GM18526 (cell line): ENCODE data around the gene ASB15.

Experiments
- POLR2A ChIP-seq: IDR thresholded peaks from 3 replicates; pipeline ENCODE4 v1.6.1; 2011; ENCODE audit not compliant: insufficient read length; ENCODE audit errors: extremely low read depth

Gene ASB15

DNA sequence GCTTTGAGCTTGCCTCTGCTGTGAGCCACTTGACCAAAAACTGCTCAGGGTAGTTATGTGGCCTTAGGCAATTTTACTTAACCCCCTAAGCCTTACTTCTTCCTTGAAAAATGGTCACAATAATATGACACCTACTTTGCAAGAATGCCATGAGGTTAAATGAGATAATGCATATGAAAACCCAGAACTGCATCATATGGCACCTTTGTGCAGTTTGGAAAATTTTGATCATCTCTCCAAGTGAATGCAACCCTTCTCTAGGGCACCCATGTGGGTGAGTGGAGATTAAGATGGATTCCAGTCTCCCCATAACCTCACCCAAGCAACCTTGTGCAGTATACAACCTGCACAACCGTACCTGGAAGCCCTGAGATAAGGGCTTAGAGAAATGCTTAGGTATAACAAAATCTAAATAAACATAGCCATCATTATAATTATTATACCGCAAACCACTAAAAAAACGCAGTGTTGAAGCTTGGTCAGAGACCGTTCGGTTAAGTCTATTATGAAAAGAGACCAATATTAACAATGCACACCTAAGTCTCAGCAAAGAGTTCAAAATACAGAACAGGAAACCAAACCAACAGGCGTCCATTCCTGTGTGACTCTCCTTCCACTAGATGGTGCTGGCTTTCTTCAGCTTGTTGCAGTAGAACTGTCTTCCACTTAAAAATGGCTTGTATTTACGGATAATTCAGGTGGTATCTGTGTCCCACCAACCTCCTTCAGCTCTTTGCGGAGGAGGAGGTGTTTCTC lies 21.0 kb upstream of the ASB15 start:
- no peak for TF ChIP-seq POLR2A

DNA sequence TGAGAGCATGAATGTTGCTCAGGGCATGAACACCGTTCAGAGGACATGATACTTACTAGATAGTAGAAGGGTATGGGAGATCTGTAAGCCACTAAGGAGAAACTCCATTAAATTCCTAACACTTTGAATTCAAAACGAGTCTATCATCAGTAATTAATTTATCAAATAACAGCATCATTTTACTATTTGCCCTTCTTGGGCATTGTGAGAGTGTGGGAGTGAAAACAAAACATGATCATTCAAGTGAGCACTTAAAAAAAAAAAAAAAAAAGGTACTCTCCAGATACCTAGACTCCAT lies 20.5 kb upstream of the ASB15 start:
- TF ChIP-seq POLR2A, result no peak

DNA sequence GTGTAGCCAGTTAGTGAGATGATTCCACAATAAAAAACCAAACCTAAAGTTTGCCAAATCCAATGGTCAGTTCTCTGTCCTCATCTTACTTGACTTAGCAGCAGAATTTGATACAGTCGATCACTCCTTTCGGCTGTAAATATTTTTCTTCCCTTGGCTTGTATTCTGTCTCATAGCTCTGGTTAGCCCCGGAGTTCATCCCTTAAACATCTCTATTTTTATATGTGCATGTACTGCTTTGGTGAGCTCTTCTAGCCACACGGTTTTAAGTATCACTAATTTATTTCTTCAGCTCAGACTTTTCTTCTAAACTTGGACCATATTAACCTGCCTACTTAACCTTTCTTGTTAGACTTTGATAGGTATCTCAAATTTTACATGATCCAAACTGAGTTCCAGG lies 17.8 kb upstream of the ASB15 start:
- no peak for TF ChIP-seq POLR2A

DNA sequence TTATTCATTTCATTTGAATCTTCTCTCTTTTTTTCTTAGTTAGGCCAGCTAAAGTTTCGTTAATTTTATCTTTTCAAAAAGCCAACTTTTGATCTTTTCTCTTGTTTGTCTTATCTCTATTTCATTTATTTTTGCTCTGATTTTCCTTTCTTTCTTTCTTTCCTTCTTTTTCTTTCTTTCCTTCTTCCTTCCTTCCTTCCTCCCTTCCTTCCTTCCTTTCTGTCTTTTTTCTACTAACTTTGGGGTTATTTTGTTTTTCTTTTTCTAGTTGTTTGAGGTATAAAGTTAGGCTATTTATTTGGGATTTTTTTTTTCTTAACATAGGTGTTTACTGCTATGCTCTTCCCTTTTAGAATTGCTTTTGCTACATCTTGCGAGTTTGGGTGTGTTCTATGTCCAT lies 13.2 kb upstream of the ASB15 start:
- TF ChIP-seq POLR2A, result no peak

DNA sequence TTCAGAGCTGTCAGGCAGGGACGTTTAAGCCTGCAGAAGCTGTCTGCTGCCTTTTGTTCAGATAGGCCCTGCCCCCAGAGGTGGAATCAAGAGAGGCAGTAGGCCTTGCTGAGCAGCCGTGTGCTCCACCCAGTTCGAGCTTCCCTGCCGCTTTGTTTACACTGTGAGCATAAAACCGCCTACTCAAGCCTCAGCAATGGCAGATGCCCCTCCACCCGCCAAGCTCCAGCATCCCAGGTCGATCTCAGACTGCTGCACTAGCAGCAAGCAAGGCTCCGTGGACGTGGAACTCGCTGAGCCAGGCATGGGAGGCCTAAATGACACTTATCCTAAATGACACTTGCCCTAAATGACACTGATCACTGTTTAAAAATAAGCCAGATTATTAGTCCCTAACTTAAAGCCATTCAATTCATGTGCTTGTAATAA lies 6.8 kb upstream of the ASB15 start:
- TF ChIP-seq POLR2A, result no peak

DNA sequence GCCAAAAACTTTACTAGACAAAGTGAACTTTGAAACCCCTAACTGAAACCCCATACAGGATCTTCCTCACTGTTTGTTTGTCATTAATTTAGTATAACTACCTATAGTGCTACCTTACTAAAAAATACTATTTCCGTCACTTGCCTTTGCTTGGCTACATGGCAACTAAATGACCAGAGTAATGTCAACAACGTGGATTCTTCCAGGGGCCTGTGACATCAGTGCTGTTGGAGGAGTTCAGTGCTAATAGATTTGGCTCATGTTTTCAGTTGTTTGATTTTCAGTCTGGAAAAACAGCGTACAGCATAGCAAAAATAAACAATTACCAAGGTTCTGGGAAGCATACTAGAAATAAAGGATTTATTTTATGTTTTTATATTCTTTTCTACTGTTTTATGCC lies 3.0 kb upstream of the ASB15 start:
- no peak for TF ChIP-seq POLR2A

DNA sequence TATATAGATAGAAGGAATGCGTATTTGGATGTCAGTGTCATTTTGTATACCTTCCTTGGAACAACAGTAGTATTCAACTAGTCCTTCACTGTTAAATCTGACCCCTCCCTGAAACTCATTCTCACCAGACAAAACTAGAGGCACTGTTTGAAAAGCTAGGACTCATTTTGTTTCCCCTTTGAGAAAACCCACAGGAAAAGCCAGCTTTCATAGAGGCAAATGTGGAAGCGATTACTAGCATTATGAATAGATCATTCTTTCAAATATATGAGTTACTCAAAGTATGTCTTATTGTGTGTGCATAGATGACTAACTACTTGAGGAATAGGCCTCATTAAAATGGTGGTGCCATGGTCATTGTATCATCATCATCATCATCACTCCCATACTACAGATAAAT lies 1.9 kb upstream of the ASB15 start:
- no peak for TF ChIP-seq POLR2A

DNA sequence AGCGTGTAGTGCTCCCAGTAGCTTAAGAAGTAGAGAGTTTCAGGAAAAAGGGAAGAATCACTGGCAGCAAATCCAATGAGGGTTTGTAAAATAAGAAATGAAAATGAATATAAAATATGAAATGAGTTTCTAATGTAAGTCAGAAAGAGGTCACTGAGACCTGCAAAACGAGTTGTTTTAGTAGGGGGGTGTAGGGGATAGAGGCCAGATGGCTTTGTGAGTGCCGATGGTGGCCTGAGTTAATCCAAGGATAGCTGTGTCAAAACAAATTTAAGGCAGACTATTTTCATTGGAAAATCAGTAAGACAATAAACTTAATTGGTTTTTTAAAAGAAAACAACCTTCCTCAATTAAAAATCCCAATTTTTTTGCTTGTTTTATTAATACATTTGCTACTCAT lies 745 bp upstream of the ASB15 start:
- no peak for TF ChIP-seq POLR2A

DNA sequence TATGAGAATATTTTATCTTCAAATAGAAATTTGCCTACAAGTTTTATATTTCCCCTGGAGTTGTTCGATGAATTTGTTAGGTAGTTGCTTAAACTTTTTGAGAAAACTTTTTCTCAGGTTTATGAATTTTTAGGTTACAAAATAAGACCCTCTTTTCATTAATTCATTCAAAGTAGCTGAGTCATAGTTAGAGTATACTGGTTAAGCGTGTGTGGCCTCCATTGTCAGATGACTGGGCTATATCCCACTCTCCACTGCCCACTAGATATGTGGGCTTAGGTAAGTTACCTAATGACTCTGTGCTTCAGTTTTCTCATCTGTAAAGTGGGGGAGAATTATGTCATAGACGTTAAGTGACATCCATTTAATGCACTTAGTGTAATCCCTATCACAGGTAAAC lies 1.0 kb downstream of the ASB15 start:
- TF ChIP-seq POLR2A, result no peak

DNA sequence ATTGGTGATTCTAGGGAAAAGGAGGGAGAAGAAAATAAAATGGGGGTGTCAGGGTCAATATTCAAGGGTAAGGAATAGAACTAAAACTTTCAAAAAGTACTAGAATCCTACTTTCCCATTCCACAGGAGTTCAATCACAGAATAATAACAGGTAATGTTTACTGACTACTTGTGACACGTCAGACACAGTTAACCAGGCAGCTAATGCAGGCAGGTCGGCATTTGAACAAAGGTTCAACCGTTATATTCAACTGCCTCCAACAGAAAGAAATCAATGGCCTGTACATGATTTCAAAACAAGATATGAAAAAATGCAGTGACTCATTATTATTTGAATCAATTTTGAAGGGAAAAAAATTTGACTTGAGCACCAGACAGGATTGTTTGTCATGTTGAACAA lies 3.1 kb downstream of the ASB15 start:
- TF ChIP-seq POLR2A, result no peak

DNA sequence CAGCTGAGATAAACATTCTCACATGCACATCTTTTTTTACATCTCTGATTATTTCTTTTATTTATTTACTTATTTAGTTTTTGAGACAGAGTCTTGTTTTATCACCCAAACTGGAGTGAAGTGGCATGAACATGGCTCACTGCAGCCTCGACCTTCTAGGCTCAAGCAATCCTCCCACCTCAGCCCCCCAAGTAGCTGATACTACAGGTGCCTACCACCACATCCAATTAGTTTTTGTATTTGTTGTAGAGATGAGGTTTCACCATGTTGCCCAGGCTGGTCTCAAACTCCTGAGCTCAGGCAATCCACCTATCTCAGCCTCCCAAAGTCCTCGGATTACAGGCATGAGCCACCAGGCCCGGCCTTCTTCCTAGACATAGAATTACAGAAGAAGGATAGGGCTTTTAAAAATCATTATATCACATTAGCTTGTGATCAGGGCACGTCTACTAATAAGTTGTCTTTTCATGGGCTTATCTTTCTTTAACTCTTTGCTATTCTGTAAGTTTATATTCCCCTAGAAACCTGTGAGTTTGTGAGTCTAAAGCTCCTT lies 5.9 kb downstream of the ASB15 start:
- no peak for TF ChIP-seq POLR2A

DNA sequence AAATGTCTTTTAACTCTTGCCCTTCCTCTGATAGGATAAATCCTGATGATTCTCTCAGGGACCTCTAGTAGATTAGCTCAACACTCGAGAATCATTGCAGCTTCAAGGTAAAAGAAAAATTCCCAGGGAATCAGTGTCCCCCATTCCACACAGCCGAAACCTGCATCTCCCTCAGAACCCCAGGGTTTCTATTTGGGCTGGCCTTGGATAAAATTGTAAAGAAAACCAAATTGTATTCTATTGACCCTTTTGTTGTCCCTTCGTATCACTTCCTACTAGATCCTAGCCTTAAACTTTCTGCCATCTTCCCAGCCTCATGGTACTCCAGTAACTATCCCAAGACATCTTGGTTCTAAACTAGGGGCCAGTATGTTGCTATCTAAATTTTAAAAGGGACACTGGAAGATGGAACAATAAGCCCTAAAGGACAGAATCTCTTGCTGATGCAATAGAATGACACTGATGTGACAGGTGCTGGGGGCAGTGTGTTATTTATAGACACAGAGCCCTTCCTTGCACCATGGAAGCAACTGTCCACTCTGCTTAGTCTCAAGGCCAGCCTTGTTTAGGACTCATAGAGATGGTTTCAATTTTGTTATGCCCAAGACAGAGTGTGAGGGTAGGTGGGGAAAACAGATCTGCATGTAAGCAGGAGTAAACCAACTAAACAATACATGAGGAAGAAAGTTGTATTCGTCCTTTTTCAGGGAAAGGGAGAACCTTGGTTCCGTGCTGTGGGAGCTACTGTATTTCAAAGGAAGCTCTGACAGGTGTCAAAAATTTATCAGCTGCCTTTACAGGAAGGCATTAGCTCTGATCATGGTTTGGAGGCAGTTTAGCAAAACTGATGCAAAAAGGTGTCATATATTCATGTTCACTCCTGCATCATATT lies 7.6 kb downstream of the ASB15 start:
- TF ChIP-seq POLR2A, result no peak

DNA sequence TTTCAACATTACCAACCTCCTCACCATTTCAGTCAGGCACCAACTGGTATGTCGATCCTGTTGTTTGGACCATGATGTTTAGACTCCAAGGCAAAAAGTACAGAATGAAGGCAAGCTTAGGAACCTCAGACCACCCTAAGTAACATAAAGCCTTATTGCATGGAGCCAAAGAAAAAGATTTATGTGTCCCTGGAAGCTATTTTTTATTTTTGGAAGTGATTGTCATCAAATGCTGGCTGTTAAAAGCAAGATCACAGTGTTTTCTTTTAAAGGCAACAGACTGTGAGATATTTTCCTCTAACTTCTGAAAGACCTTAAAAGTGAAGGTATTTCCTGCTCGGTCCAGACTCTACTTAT lies 8.2 kb downstream of the ASB15 start:
- no peak for TF ChIP-seq POLR2A

DNA sequence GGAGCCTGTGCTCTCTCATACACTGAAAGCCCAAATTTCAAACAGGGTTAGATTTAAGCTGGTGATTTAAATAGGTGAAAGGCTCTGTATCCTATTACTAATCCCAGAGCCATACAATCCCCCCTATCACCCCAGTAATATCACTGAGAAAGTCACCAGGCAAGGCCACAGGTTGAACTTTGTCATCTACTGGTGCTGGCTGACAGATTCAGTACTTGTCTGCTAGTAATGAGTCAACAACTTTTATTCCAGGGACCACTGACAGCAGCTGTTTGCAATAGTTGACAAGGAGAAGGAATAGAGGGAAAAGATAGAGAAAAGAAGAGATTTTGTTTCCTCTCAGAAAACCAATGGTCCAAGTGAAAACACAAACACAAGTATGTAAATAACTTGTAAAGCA lies 10.4 kb downstream of the ASB15 start:
- no peak for TF ChIP-seq POLR2A

DNA sequence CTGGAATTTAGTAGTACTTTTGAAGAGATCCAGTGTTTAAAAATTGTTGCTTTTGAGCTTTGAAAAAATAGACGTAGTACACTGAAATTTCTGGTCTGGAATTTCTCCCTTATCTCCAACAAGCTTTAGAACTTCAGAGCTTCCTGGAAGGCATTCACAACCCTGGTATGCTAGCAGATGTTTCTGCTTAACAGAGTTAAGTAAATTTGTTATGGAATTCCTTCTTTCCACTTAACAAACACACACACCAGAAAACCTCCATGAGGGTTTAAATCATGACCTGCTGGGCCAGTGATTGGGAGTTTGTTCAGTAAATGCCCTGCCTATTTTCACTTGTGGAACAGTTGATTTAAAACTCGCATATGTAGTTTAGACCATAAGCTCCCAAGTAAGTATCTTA lies 13.7 kb downstream of the ASB15 start:
- TF ChIP-seq POLR2A, result no peak

DNA sequence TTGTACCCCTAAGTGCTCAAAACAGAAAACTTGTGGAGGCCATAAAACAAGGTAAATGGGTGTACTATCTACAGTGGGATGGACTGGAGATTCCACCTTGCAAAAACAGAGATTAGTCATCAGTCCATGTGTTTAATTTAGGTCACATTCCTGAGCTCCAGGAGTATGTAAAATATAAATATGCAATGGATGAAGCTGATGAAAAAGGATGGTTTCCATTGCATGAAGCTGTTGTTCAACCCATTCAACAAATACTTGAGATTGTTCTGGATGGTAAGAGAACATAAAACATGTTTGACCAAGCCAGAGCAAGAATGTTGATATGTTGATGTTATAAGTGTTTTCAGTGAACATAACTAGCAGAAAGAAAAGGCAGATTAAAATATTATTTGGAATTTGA lies 14.6 kb downstream of the ASB15 start:
- TF ChIP-seq POLR2A, result no peak

DNA sequence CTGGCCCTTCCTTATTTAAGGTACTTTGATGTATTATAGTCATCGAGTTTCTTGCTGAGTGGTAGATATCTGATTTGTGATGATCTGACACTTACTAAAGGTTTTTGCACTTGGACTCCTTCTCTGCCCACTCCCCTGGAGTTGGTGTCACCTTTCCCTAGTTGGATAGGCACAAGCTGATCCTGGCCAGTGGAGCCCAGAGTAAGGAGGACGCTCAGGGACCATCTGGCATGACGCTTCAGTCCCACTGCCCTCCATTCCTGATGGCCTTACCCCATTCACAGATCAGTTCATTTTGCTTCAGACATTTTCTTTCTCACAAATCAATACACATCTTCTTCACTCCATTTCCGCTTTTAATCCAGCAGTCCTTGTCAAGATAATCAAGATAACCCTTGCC lies 20.1 kb downstream of the ASB15 start:
- no peak for TF ChIP-seq POLR2A
